ENCODE measurements around the gene PPM1K. TPM values are rescaled to one million over a fixed set of nuclear protein-coding genes. Genes with fewer than 3 reads are reported as not detected.

PPM1K gene
- total RNA-seq, 3 donors from 2014 or later: 13.8 to 26.2 (median 20.5) TPM

- no peak overlapping the region for H3K27ac ChIP-seq
- TF ChIP-seq, protein P1, sequence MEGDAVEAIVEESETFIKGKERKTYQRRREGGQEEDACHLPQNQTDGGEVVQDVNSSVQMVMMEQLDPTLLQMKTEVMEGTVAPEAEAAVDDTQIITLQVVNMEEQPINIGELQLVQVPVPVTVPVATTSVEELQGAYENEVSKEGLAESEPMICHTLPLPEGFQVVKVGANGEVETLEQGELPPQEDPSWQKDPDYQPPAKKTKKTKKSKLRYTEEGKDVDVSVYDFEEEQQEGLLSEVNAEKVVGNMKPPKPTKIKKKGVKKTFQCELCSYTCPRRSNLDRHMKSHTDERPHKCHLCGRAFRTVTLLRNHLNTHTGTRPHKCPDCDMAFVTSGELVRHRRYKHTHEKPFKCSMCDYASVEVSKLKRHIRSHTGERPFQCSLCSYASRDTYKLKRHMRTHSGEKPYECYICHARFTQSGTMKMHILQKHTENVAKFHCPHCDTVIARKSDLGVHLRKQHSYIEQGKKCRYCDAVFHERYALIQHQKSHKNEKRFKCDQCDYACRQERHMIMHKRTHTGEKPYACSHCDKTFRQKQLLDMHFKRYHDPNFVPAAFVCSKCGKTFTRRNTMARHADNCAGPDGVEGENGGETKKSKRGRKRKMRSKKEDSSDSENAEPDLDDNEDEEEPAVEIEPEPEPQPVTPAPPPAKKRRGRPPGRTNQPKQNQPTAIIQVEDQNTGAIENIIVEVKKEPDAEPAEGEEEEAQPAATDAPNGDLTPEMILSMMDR (IDR thresholded peaks at IDR 0.05): no peak
- TF ChIP-seq POLR2AphosphoS5 (IDR thresholded peaks at IDR 0.05): no peak
- no peak for TF ChIP-seq POLR2A (IDR thresholded peaks at IDR 0.05)
- H3K27me3 ChIP-seq: no peaks in the 10 kb centered on the region
- DNase-seq (ENCODE audit: low spot score in 2 of 2): no peak
- no peaks in the 10 kb centered on the region for H3K4me1 ChIP-seq
- no peaks in the 10 kb centered on the region for H3K9me3 ChIP-seq
- intact Hi-C loops (cut with DNase I; ENCODE audit: low total_unique reads): no loop called here
- no peaks in the 10 kb centered on the region for H3K36me3 ChIP-seq
- no peak overlapping the region for H3K4me3 ChIP-seq
Measured at GRCh38 chr4:88297725-88298454, 13.5 kb upstream of the PPM1K start.

GRCh38 chr4:88297212-88297516 lies 12.8 kb upstream of the PPM1K start:
- Histone ChIP-seq H3K4me1 (no peaks in the 10 kb centered on the region), H3K4me3 (no peak overlapping the region), H3K27ac (no peak overlapping the region), H3K9me3 (no peaks in the 10 kb centered on the region), H3K36me3 (no peaks in the 10 kb centered on the region), H3K27me3 (no peaks in the 10 kb centered on the region)
- no peak for DNase-seq (ENCODE audit: low spot score in 2 of 2)
- intact Hi-C loops (cut with DNase I; ENCODE audit: low total_unique reads): no loop called here
- TF ChIP-seq POLR2A (IDR thresholded peaks at IDR 0.05): no peak
- TF ChIP-seq, protein P1 (IDR thresholded peaks at IDR 0.05): no peak
- no peak for TF ChIP-seq POLR2AphosphoS5 (IDR thresholded peaks at IDR 0.05)

GRCh38 chr4:88296413-88297211 lies 12.3 kb upstream of the PPM1K start:
- TF ChIP-seq, protein P1 (IDR thresholded peaks at IDR 0.05): no peak
- TF ChIP-seq POLR2A (IDR thresholded peaks at IDR 0.05): no peak
- no peak for TF ChIP-seq POLR2AphosphoS5 (IDR thresholded peaks at IDR 0.05)
- Histone ChIP-seq H3K4me3 (no peak overlapping the region), H3K9me3 (no peaks in the 10 kb centered on the region), H3K27ac (no peak overlapping the region), H3K4me1 (no peaks in the 10 kb centered on the region), H3K36me3 (no peaks in the 10 kb centered on the region), H3K27me3 (no peaks in the 10 kb centered on the region)
- no peak for DNase-seq (ENCODE audit: low spot score in 2 of 2)
- intact Hi-C loops (cut with DNase I; ENCODE audit: low total_unique reads): no loop called here

DNA sequence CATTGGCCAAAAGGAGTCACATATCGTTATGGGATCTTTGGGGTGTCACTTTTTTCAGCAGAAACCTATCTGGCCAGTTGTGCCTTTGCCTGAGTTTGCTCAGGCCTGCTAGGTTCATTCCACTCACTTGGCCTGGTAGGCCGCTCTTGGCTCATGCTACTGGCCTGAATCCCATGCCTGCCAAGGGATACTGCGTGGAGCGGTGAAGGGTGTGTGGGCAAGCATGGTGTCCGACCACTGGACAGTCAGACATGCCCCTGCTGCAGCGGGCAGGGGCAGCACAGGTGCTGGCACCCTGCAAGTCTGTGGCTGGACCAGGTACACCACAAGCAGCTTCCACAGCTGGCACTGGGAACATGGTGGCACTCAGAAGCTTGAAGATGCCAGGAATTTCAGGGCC lies 11.3 kb upstream of the PPM1K start:
- Histone ChIP-seq H3K4me3 (no peak overlapping the region), H3K27ac (no peak overlapping the region)
- DNase-seq (ENCODE audit: low spot score in 2 of 2): no peak

More for the DNA sequence above, 11.3 kb upstream of the PPM1K start:
- Histone ChIP-seq H3K4me1 (no peaks in the 10 kb centered on the region), H3K36me3 (no peaks in the 10 kb centered on the region), H3K27me3 (no peaks in the 10 kb centered on the region), H3K9me3 (no peaks in the 10 kb centered on the region)
- intact Hi-C loops (cut with DNase I; ENCODE audit: low total_unique reads): no loop called here
- TF ChIP-seq POLR2AphosphoS5 (IDR thresholded peaks at IDR 0.05): no peak
- no peak for TF ChIP-seq POLR2A (IDR thresholded peaks at IDR 0.05)
- TF ChIP-seq, protein P1 (IDR thresholded peaks at IDR 0.05): no peak
